ENCODE measurements around the gene NR4A1. TPM values are rescaled to one million over a fixed set of nuclear protein-coding genes. Genes with fewer than 3 reads are reported as not detected.

Gene NR4A1
- total and polyA plus RNA-seq, 10 of the 15 experiments (the other 5 are each of a cell fraction or from before 2014, with no cell fraction given): 0.05 to 7.9 (median 2.2) TPM; not detected in 1

DNA sequence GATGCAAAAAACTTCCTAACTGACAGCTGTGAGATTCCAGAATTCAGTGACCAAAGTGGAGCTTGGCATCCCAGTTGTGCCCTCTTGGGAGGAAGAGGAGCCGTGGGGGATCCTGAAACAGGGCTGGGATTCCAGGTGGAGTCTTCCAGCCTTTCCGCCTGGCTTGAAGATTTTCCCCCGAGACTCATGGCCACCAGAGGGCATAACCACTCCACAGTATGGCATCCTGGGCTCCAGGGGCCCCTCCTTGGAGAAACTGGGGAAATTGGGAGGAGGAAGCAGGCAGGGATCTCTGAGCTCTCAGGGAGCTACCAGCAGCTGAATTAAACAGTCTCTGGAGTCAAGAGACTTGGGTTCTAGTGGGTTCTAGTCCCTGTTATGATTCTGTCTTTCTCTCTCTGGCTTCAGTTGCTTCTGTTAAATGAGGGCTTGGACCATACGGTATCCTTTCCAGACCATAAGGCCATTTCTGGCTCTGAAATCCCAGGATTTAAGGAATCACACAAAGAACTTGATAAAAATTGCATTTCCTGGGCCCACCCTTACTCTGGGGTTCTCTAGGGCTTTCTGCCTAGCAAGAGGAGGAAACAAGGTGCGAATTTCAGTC is 47.1 kb upstream of the NR4A1 start (continued):
- TF ChIP-seq, protein P1, sequence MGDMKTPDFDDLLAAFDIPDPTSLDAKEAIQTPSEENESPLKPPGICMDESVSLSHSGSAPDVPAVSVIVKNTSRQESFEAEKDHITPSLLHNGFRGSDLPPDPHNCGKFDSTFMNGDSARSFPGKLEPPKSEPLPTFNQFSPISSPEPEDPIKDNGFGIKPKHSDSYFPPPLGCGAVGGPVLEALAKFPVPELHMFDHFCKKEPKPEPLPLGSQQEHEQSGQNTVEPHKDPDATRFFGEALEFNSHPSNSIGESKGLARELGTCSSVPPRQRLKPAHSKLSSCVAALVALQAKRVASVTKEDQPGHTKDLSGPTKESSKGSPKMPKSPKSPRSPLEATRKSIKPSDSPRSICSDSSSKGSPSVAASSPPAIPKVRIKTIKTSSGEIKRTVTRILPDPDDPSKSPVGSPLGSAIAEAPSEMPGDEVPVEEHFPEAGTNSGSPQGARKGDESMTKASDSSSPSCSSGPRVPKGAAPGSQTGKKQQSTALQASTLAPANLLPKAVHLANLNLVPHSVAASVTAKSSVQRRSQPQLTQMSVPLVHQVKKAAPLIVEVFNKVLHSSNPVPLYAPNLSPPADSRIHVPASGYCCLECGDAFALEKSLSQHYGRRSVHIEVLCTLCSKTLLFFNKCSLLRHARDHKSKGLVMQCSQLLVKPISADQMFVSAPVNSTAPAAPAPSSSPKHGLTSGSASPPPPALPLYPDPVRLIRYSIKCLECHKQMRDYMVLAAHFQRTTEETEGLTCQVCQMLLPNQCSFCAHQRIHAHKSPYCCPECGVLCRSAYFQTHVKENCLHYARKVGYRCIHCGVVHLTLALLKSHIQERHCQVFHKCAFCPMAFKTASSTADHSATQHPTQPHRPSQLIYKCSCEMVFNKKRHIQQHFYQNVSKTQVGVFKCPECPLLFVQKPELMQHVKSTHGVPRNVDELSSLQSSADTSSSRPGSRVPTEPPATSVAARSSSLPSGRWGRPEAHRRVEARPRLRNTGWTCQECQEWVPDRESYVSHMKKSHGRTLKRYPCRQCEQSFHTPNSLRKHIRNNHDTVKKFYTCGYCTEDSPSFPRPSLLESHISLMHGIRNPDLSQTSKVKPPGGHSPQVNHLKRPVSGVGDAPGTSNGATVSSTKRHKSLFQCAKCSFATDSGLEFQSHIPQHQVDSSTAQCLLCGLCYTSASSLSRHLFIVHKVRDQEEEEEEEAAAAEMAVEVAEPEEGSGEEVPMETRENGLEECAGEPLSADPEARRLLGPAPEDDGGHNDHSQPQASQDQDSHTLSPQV (IDR thresholded peaks at IDR 0.05): no peak
- TF ChIP-seq IKZF2 (IDR thresholded peaks at IDR 0.05) (0 out of 4 replicates have a peak, but pooled peaks of 1 of the 2 experiments have one; percentile 33), NFYB (IDR thresholded peaks at IDR 0.05; ENCODE audit: insufficient read depth, low read depth, low read length) (no peak)

DNA sequence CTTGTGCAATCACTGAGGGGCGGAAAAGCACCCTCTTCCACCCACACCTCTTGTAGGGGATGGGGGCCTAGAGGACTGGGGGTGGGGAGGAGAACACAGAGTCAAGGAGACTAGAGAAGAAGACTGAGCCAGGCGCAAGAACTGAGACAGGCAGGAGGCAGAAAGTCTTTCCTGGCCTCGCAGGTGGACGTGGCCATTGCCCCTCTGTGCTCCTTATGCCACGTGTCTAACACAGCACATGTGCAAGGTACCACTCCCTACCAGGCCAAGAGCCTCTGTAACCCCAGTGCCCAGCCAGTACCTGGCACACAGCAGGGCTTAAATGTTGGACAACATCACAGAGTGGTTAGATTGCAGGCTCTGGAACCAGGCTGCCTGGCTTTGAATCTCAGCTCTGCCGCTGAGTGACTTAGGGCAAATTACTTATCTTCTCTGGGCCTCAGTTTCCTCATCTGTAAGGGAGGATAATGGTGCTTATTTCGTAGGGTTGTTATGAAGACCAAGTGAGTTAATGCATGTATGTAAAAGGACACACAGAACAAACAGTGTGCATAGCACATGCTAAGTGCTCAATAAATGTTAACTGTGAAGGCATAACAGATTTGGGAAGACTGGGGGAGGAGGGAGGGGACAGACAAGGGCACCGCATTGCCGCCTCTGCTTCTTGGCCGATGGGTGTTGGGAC is 45.9 kb upstream of the NR4A1 start:
- ATAC-seq (no peak), DNase-seq (ENCODE audit: low read depth, low spot score) (no peak), FAIRE-seq (peak; percentile 31)
- intact Hi-C loops (cut with micrococcal nuclease; ENCODE audit: unreplicated experiment): no loop called here
- BruUV-seq (replicated peaks): no TSS peak
- ChIA-PET CTCF (interaction anchor here (1.9 to 11.3 kb wide), 4 partner anchors 17 to 118 kb away, joined by 5 to 412 read pairs (median 8); no protein-coding TSS in a partner anchor), RAD21 (ENCODE audit: unreplicated experiment) (interaction anchor here (0.6 to 6.1 kb wide), 3 partner anchors 13 to 787 kb away, joined by 3 to 131 read pairs (median 8); partner anchors contain the start of gene POU6F1), SMC1A (ENCODE audit: uncharacterized antibody, unreplicated experiment) (interaction anchor here (1.3 to 4.6 kb wide), 3 partner anchors 15 to 117 kb away, joined by 3 to 92 read pairs (median 36); no protein-coding TSS in a partner anchor), POLR2A (interaction anchor here (0.9 to 1.4 kb wide), 3 partner anchors 15 to 17 kb away, joined by 3 to 4 read pairs (median 3); no protein-coding TSS in a partner anchor)
- in situ Hi-C loops (cut with MboI): no loop called here
- Histone ChIP-seq H3K4me3 (no peak overlapping the region), H3K9ac (ENCODE audit: control insufficient read depth, insufficient read depth, low read length) (no peak overlapping the region), H4K20me1 (ENCODE audit: control insufficient read depth, insufficient read depth) (no peaks in the 10 kb centered on the region), H3K4me1 (ENCODE audit: control insufficient read depth, insufficient read depth, low read length) (peaks cover 11% of the 10 kb centered on the region), H3K79me2 (ENCODE audit: control insufficient read depth, insufficient read depth, low read length) (no peaks in the 10 kb centered on the region), H2AFZ (ENCODE audit: control insufficient read depth, low read depth, low read length) (no peak overlapping the region), H3K9me3 (replicated peaks; ENCODE audit: control insufficient read depth, insufficient read depth, low read length) (no peaks in the 10 kb centered on the region), H3K4me2 (ENCODE audit: control insufficient read depth, insufficient read depth) (peak overlapping the region; percentile 5; the same call in 1 of the 2 replicates), H3K27me3 (replicated peaks in 1 of 2; ENCODE audit: control insufficient read depth in 2 of 2, insufficient read depth in 2 of 2, low read length in 1 of 2) (peaks cover 9 to 21% of the 10 kb centered on the region in 2 experiments; a peak in 3 of 4 replicates), H3K27ac (ENCODE audit: control insufficient read depth, insufficient read depth) (no peak overlapping the region), H3K36me3 (ENCODE audit: control insufficient read depth in 2 of 2, insufficient read depth in 2 of 2, low read length in 1 of 2) (no peaks in the 10 kb centered on the region)
- TF ChIP-seq STAT3 (IDR thresholded peaks at IDR 0.05; ENCODE audit: low read depth, low read length): no peak
- 0 out of 2 replicates have a peak, but pooled peaks have one; percentile 29 for TF ChIP-seq STAT1 (conservative IDR thresholded peaks at IDR 0.05)
- 36% methylated on average over 10 of the region's 10 CpGs for WGBS (ENCODE audit: insufficient coverage, insufficient replicate concordance, low lambda C conversion rate, missing lambda C conversion rate)
